Activated T-cell treated with anti-CD3 and anti-CD28 coated beads for 1 hour (primary cell): ENCODE data around the gene DOCK4.

ENCODE experiments used
- DNase-seq: peaks from one replicate; pipeline ENCODE4 v3.0.0-alpha.2; 2020; ENCODE audit warnings: low read depth

The DOCK4 gene

DNA sequence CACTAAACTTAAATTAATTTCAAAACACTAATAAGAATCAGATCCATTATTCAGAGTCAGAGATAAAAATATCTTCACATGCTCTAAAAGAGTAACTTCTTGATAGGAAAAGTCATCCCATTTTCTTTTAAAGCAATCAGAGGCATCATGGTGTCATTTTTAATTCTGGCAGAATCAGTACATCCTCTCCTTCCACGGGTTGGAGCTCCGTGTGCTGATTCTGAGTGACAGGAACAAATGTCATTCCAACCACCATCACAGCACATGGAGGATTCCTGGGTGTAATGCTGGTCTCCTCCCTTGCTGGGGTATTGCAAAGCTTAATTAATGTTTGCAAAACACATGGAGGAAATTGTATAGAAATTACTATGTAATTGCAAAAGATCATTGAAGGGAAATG lies 529.4 kb downstream of the DOCK4 start:
- DNase-seq, result no peak
